ENCODE data around the gene NCAM1. TPM values are rescaled to one million over a fixed set of nuclear protein-coding genes. Genes with fewer than 3 reads are reported as not detected.

Gene NCAM1
- total RNA-seq, 1 donor from 2014 or later: 3.3 TPM

DNA sequence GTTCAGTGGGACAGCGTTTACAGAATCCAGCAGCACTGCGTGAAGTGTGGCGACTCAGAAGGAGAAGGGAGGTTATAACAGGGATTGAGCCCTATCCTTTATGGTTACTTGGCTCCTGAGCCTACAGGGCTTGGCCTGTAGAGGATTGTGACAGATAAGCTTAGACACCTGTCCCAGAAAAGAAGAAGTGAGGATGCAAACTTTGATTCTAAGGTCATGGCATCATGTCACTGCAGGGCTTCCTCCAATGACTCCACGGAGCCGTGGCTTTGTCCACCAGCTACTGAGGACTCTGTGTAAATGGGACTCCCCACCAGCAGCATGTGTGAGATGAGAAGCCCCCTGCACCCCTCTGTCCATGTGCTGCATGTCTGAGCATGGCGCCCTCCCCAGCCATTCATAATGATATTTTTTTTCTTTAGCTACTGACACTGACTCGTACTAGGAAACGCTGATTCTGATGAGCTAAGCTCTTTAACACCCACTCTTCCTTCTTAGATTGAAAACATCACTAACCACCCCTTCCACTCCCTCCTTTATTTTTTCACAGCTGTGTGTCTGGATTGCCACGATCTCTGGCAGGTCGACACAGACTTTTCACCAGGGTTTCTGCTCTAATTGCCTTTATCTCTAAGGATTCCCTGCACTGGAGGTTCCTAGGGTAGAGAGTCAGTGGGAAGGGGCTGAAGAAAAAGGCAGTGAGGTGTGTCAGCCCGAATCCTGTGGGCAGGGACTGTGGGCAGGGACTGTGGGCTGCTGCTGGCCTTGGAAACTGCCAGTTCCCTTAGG, 287.7 kb downstream of the NCAM1 start:
- H3K27ac ChIP-seq: no peak overlapping the region
- intact Hi-C loops (cut with DNase I): no loop called here

DNA sequence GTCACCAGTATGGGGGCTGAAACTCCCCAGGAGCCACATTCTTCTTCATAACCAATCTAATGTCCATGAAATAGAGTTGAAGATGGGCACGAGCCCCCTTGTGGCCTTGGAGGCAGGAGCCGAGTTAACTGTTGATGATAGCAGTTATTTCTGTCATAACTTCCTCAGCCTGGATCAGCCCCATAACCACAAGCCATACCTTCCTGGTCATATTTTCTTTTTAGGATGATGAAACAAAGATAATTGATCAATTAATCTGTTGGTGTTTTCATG, 288.2 kb downstream of the NCAM1 start:
- Histone ChIP-seq H3K36me3 (no peaks in the 10 kb centered on the region), H3K9me3 (no peaks in the 10 kb centered on the region), H3K27me3 (no peaks in the 10 kb centered on the region), H3K4me3 (no peak overlapping the region), H3K4me1 (no peaks in the 10 kb centered on the region), H3K27ac (no peak overlapping the region)
- intact Hi-C loops (cut with DNase I): no loop called here
- no peak for DNase-seq (ENCODE audit: low spot score in 2 of 2)
- TF ChIP-seq, protein P1, sequence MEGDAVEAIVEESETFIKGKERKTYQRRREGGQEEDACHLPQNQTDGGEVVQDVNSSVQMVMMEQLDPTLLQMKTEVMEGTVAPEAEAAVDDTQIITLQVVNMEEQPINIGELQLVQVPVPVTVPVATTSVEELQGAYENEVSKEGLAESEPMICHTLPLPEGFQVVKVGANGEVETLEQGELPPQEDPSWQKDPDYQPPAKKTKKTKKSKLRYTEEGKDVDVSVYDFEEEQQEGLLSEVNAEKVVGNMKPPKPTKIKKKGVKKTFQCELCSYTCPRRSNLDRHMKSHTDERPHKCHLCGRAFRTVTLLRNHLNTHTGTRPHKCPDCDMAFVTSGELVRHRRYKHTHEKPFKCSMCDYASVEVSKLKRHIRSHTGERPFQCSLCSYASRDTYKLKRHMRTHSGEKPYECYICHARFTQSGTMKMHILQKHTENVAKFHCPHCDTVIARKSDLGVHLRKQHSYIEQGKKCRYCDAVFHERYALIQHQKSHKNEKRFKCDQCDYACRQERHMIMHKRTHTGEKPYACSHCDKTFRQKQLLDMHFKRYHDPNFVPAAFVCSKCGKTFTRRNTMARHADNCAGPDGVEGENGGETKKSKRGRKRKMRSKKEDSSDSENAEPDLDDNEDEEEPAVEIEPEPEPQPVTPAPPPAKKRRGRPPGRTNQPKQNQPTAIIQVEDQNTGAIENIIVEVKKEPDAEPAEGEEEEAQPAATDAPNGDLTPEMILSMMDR (IDR thresholded peaks at IDR 0.05): no peak

More for the DNA sequence above, 287.7 kb downstream of the NCAM1 start:
- H3K27me3 ChIP-seq: no peaks in the 10 kb centered on the region
- TF ChIP-seq, protein P1 (IDR thresholded peaks at IDR 0.05): no peak
- no peak for DNase-seq (ENCODE audit: low spot score in 2 of 2)
- H3K4me3 ChIP-seq: no peak overlapping the region
- no peaks in the 10 kb centered on the region for H3K4me1 ChIP-seq
- no peaks in the 10 kb centered on the region for H3K36me3 ChIP-seq
- no peaks in the 10 kb centered on the region for H3K9me3 ChIP-seq

DNA sequence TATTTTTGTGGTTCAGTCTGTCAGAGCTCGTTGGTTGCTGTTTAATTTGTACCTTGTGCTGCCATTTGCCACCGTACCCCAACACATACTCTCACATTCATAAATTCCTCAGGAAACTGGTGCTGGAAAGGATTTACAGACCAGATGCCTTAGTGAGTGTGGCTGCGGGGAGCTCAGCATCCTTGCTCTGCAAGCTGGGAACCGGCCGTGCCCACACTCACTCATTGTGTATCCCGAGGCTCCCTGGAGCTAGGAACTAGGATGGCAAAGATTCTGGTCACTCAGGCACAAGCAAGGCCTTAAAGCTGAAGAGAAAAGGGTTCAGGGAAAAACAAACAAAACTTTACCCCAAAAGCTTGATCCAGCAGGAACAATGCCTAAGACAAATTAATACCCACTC, 288.6 kb downstream of the NCAM1 start:
- intact Hi-C loops (cut with DNase I): no loop called here

DNA sequence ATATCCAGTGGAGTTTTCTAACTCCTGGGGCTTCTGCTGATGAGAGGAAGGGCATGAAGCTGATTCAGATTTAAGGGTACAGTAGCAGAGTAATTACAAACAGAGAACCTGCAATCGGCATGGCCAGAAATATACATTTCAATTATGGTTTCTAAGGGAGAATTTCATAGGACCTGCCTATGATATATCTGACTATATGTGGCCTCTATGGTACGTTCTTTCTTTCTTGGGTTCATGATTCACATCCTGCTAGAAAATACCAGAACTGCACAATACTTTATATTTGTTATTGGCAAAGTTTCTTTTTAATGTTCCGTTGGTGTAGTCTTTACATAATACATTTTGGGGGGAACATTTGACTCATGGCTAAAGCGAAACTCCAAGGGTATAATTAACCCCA, 290.1 kb downstream of the NCAM1 start:
- no peak overlapping the region for H3K27ac ChIP-seq
- no peak overlapping the region for H3K4me3 ChIP-seq
- intact Hi-C loops (cut with DNase I): no loop called here
- H3K27me3 ChIP-seq: no peaks in the 10 kb centered on the region
- TF ChIP-seq, protein P1 (IDR thresholded peaks at IDR 0.05): no peak
- no peaks in the 10 kb centered on the region for H3K36me3 ChIP-seq
- H3K9me3 ChIP-seq: no peaks in the 10 kb centered on the region
- no peak for DNase-seq (ENCODE audit: low spot score in 2 of 2)
- H3K4me1 ChIP-seq: no peaks in the 10 kb centered on the region

More for the DNA sequence above, 288.6 kb downstream of the NCAM1 start:
- TF ChIP-seq, protein P1 (IDR thresholded peaks at IDR 0.05): no peak
- H3K27ac ChIP-seq: no peak overlapping the region
- no peak for DNase-seq (ENCODE audit: low spot score in 2 of 2)
- H3K4me3 ChIP-seq: no peak overlapping the region
- H3K9me3 ChIP-seq: no peaks in the 10 kb centered on the region
- H3K4me1 ChIP-seq: no peaks in the 10 kb centered on the region
- no peaks in the 10 kb centered on the region for H3K36me3 ChIP-seq
- no peaks in the 10 kb centered on the region for H3K27me3 ChIP-seq

DNA sequence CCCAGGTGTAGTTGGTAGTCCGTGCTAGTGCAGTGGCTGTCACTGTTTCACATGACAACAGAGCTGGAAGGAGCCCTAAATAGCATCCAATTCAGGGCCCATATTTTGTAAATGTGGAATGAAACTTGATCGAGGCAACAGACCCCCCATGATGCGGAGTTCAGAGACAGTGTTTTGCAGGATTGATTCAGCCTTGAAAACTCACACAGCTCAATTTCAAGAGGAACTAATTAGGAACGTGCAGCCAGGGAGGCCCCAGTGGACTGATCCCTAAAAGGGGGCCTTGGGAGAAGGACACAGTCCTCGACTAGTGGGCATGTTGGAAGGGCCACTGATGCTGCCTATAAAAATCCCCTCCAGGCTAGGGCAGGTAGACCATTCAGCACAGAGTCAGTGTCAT, 292.2 kb downstream of the NCAM1 start:
- Histone ChIP-seq H3K4me1 (no peaks in the 10 kb centered on the region), H3K36me3 (no peaks in the 10 kb centered on the region), H3K4me3 (no peak overlapping the region), H3K27me3 (no peaks in the 10 kb centered on the region), H3K27ac (no peak overlapping the region), H3K9me3 (no peaks in the 10 kb centered on the region)
- intact Hi-C loops (cut with DNase I): no loop called here
- no peak for DNase-seq (ENCODE audit: low spot score in 2 of 2)
- TF ChIP-seq, protein P1 (IDR thresholded peaks at IDR 0.05): no peak

DNA sequence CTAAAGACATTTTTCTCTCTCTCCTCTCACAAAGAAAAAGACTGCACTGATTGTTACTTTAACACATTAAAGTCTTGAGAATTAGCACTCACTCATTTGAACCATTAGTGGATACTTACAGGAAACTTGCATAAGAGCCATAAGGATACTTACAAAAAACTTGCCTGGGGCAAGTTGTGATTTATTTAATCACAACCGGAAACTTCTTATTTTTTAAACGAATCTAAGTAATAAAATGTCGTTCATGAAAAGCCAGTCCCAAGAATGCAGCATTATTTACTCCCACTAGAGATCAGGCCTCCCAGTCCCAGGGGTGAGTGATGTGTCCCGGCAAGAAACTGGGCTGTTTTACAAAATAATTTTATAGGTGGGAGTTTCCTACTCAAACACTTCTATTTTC, 293.9 kb downstream of the NCAM1 start:
- Histone ChIP-seq H3K27me3 (no peaks in the 10 kb centered on the region), H3K4me3 (no peak overlapping the region), H3K4me1 (no peaks in the 10 kb centered on the region), H3K27ac (no peak overlapping the region), H3K9me3 (no peaks in the 10 kb centered on the region), H3K36me3 (no peaks in the 10 kb centered on the region)
- DNase-seq (ENCODE audit: low spot score in 2 of 2): no peak
- intact Hi-C loops (cut with DNase I): no loop called here
- TF ChIP-seq, protein P1 (IDR thresholded peaks at IDR 0.05): no peak

Measured in ascending aorta (tissue), 2 donors.